Measurements from ENCODE around the gene IMMP2L.

DNA sequence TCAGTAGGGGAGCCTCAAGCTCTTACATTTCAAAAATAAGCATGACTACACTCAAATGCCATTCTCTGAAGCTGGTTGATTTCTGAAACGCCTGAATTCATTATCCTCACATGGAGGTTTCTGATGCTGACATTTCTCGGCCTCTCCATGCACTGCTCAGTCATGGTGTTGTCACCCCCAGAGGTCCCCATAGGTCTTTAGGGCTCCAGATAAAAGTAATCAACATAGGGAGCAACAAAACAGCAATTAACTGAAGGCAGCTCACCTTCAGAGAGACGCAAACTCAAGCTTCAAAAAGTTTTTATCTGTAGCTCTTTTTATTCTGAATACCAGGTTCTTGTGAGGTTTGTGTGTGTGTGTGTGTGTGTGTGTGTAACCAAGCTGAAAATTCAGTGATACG lies 694.5 kb downstream of the IMMP2L start:
- TF ChIP-seq, protein P1, sequence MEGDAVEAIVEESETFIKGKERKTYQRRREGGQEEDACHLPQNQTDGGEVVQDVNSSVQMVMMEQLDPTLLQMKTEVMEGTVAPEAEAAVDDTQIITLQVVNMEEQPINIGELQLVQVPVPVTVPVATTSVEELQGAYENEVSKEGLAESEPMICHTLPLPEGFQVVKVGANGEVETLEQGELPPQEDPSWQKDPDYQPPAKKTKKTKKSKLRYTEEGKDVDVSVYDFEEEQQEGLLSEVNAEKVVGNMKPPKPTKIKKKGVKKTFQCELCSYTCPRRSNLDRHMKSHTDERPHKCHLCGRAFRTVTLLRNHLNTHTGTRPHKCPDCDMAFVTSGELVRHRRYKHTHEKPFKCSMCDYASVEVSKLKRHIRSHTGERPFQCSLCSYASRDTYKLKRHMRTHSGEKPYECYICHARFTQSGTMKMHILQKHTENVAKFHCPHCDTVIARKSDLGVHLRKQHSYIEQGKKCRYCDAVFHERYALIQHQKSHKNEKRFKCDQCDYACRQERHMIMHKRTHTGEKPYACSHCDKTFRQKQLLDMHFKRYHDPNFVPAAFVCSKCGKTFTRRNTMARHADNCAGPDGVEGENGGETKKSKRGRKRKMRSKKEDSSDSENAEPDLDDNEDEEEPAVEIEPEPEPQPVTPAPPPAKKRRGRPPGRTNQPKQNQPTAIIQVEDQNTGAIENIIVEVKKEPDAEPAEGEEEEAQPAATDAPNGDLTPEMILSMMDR (IDR thresholded peaks at IDR 0.05) = no peak
- no peak for TF ChIP-seq EZH2 (IDR thresholded peaks at IDR 0.05)
- TF ChIP-seq EZH2phosphoT487 (IDR thresholded peaks at IDR 0.05) = no peak
